Activated T-helper 2 cell treated with anti-CD3 and anti-CD28 coated beads, Interferon-gamma antibody, Interleukin-2, Interleukin-4, amounts not matched to agents 10 μg/mL and 5 μg/mL and 100 μg/mL, durations not matched to agents 14 hours and 24 hours and 36 hours (primary cell): ENCODE measurements around the gene MYH9. TPM values are rescaled to one million over a fixed set of nuclear protein-coding genes. Genes with fewer than 3 reads are reported as not detected.
A peak's percentile ranks its signal among the peaks of the same experiment; 100 is the strongest.

Experiments
- DNase-seq: peaks from one replicate; pipeline ENCODE4 v3.0.0; 2021; ENCODE audit warnings: low spot score
- H3K27ac Mint-ChIP-seq: one replicate; pipeline ENCODE4 v1.8.0; 2021; ENCODE audit warnings: mixed read lengths
- H3K27me3 Mint-ChIP-seq: one replicate; pipeline ENCODE4 v1.8.0; 2021; ENCODE audit warnings: low read depth, mixed read lengths
- H3K36me3 Mint-ChIP-seq: one replicate; pipeline ENCODE4 v1.8.0; 2021; ENCODE audit warnings: low read depth, mixed read lengths
- H3K4me1 Mint-ChIP-seq: one replicate; pipeline ENCODE4 v1.8.0; 2021; ENCODE audit warnings: low read depth, mixed read lengths
- H3K4me3 Mint-ChIP-seq: one replicate; pipeline ENCODE4 v1.8.0; 2021; ENCODE audit warnings: low read depth, mild to moderate bottlenecking, moderate library complexity, mixed read lengths
- H3K9me3 Mint-ChIP-seq: one replicate; pipeline ENCODE4 v1.8.0; 2021; ENCODE audit warnings: mixed read lengths
- intact Hi-C: fragments of 100-400 bp; cut with micrococcal nuclease; formaldehyde crosslinking; loops from one replicate; pipeline ENCODE4 v1.15.1; 2023
- total RNA-seq: library from RNA; stranded (reverse); gene quantifications from 2 replicates; pipeline ENCODE4 v1.2.3, GENCODE V29; 2022

The MYH9 gene
- total RNA-seq, 1 donor from 2014 or later: 619 TPM

DNA sequence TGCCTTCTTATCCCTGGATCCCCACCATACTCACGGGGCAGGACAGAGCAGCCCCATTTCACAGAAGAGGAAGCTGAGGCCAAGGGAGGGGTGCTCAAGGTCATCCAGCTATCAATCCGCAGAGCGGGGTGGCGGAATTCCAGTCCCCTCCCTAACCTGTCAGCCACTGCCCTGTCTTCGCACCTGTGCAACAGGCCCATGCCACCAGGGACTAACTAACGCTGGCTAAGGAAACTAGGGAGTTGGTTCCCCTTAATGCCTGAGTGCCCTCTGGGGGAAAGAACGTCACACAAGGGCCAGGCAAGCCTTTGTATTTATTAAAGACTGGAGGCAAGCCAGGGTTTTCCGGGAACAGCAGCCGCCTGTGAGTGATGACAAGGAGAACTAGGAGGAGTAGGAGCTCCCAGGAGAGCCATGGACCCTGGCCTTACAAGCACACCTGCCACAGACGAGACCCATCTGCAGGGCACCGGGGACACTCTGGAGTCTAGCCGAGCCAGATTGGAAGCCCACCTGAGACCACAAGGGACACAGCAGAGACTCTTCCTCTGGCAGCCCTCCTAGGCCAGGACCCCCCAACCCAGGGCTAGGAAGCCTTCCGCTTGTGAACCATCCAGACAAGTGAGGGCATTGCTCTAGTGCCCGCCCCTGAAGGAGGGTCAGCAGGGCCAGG is 64.4 kb downstream of the MYH9 start:
- H3K36me3 Mint-ChIP-seq: peaks cover 85% of the 10 kb centered on the region
- H3K27ac Mint-ChIP-seq: peak overlapping the region; percentile 38
- H3K9me3 Mint-ChIP-seq: no peaks in the 10 kb centered on the region
- H3K27me3 Mint-ChIP-seq: no peaks in the 10 kb centered on the region
- H3K4me1 Mint-ChIP-seq: peaks cover 13% of the 10 kb centered on the region
- intact Hi-C loops: no loop called here
- H3K4me3 Mint-ChIP-seq: no peak overlapping the region
- DNase-seq: no peak

- Mint-ChIP-seq H3K27me3 (no peaks in the 10 kb centered on the region), H3K4me1 (peaks cover 9% of the 10 kb centered on the region), H3K9me3 (no peaks in the 10 kb centered on the region), H3K27ac (no peak overlapping the region), H3K4me3 (no peak overlapping the region), H3K36me3 (peaks cover 86% of the 10 kb centered on the region)
- intact Hi-C loops: no loop called here
- no peak for DNase-seq
Observed at GRCh38 chr22:36322602-36322915, 65.2 kb downstream of the MYH9 start.

DNA sequence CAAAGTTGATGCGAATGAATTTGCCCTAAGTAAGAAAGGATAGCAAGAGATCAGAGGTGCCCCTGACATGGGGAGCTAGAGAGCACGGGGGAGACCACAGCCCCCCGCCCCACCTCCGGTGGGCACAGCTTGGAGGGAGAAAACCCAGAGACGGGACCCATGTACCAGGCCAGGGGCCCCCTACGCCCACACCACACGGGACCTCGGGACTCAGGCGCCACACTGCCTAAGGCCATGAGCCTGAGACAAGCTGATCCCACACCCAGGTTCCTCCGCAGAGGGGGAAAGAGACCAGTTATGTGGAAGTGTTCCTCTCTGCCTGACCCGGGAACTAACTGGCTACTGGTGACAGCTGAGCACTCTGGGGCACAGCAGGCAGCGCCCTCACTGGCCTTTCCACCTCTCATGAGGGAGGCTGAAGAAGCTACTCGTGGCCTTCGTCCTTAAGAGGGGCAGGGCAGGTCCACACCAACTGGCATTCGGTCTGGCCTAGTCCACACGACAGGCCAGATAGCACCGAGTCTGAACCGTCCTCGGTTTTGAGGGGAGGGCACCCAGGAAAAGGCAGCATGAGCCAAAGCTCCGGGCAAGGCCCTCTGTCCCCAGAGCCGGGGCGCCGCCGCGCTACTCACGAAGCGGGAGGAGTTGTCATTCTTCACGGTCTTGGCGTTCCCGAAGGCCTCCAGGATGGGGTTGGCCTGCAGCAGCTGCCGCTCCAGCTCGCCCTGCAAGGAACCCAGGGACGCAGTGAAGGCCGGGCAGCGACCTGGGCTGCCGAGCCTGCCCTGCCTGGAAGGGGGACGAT is 65.8 kb downstream of the MYH9 start:
- peaks cover 6% of the 10 kb centered on the region for H3K4me1 Mint-ChIP-seq
- intact Hi-C loops: no loop called here
- no peaks in the 10 kb centered on the region for H3K9me3 Mint-ChIP-seq
- H3K27ac Mint-ChIP-seq: no peak overlapping the region
- no peak for DNase-seq
- no peaks in the 10 kb centered on the region for H3K27me3 Mint-ChIP-seq
- no peak overlapping the region for H3K4me3 Mint-ChIP-seq
- H3K36me3 Mint-ChIP-seq: peaks cover 86% of the 10 kb centered on the region

DNA sequence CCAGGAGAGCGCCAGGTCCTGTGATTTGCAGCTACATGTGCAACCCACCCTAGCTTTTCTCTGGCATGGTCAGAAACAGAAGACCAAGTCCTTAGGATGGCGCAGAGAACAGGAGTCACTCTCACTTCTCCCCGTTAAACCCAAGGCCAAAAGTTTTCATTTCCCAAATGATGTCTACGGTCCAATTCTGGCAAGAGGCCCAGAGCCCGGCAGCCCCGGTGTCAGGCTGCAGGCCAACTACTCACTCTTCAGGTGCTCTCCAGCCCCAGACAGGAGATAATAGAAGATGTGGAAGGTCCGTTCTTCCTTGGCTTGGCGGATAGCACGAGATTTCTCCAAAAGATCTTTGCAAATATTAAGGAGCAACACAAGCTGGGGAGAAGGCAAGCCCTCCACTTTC is 67.2 kb downstream of the MYH9 start:
- H3K4me3 Mint-ChIP-seq: no peak overlapping the region
- intact Hi-C loops: no loop called here
- H3K9me3 Mint-ChIP-seq: no peaks in the 10 kb centered on the region
- H3K27me3 Mint-ChIP-seq: no peaks in the 10 kb centered on the region
- H3K4me1 Mint-ChIP-seq: peaks cover 2% of the 10 kb centered on the region
- H3K36me3 Mint-ChIP-seq: peaks cover 81% of the 10 kb centered on the region
- no peak overlapping the region for H3K27ac Mint-ChIP-seq
- DNase-seq: no peak

DNA sequence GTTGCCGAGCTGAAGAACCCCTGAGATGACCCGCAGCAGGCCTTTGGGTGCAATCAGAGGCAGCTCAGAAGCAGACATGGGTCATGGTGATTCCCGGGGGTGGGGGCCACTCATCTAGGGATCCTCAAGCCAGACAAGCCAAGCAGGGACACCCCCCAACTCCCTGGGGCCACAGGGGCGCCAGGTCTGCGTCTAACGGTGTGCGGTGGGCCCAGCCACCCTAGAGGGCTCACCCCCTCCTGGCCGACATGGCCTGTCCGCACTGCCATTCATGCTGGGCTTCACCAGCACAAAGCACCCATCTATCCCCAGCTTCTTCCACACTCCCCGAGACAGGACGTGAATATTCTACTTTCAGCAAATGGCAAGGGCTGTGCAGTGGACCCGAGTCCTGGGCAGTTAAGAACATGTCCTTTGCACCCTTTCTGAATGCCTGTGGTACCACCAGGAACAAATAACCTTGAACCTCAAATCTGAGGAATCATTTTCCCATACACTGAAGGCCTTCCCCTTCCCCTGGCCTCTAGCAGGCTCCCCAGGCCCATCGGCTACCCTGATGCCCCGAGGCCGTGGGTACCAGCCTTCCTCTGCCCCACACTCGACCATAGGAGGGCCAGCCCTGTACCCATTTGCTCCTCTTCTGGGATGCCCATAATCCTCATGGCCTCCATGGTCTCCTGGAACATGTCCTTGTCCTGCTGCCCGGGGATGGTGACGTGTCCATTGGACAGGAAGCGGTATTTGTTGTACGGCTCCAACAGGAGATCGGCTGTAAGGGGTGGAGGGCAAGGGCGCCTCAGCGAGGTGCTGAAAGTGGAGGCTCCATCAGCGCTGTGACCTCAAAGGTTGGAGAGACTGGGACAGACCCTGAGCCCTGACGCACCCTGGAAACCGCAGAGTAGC is 67.9 kb downstream of the MYH9 start:
- Mint-ChIP-seq H3K36me3 (peaks cover 80% of the 10 kb centered on the region), H3K27ac (peak overlapping the region; percentile 22)
- intact Hi-C loops: no loop called here

GRCh38 chr22:36318442-36318841 is 69.3 kb downstream of the MYH9 start:
- DNase-seq: no peak
- H3K9me3 Mint-ChIP-seq: no peaks in the 10 kb centered on the region
- no peaks in the 10 kb centered on the region for H3K27me3 Mint-ChIP-seq
- H3K27ac Mint-ChIP-seq: no peak overlapping the region
- intact Hi-C loops: no loop called here
- H3K4me1 Mint-ChIP-seq: peaks cover 2% of the 10 kb centered on the region
- no peak overlapping the region for H3K4me3 Mint-ChIP-seq
- peaks cover 83% of the 10 kb centered on the region for H3K36me3 Mint-ChIP-seq

More for the DNA sequence above, 67.9 kb downstream of the MYH9 start:
- no peak overlapping the region for H3K4me3 Mint-ChIP-seq
- DNase-seq: no peak
- H3K27me3 Mint-ChIP-seq: no peaks in the 10 kb centered on the region
- H3K9me3 Mint-ChIP-seq: no peaks in the 10 kb centered on the region
- peaks cover 2% of the 10 kb centered on the region for H3K4me1 Mint-ChIP-seq

- peaks cover 2% of the 10 kb centered on the region for H3K4me1 Mint-ChIP-seq
- H3K4me3 Mint-ChIP-seq: no peak overlapping the region
- DNase-seq: no peak
- H3K36me3 Mint-ChIP-seq: peaks cover 78% of the 10 kb centered on the region
- no peaks in the 10 kb centered on the region for H3K27me3 Mint-ChIP-seq
- no peaks in the 10 kb centered on the region for H3K9me3 Mint-ChIP-seq
- no peak overlapping the region for H3K27ac Mint-ChIP-seq
- intact Hi-C loops: no loop called here
Observed at GRCh38 chr22:36317658-36318271, 70.0 kb downstream of the MYH9 start.

DNA sequence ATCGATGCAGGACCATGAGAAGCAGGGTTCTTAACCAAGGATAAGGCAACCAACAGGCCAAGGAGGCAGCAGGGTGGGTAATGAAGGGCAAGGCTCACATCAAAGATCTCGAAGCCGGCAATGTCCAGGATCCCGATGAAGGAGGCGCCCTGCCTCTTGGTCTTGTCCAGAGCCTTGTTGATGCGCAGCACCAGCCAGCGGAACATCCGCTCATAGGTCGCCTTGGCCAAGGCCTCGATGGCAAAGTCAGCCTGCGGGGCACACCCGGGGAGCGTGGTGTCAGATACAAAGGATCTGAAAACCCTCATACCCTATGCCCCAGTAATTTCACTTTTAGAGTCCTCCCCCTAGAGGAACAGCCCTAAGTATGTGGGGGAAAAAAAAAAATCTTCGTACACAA is 71.3 kb downstream of the MYH9 start:
- Mint-ChIP-seq H3K27me3 (no peaks in the 10 kb centered on the region), H3K36me3 (peaks cover 81% of the 10 kb centered on the region), H3K4me3 (no peak overlapping the region), H3K27ac (no peak overlapping the region), H3K4me1 (peaks cover 2% of the 10 kb centered on the region), H3K9me3 (no peaks in the 10 kb centered on the region)
- DNase-seq: no peak
- intact Hi-C loops: no loop called here

GRCh38 chr22:36315325-36315724 is 72.4 kb downstream of the MYH9 start:
- DNase-seq: no peak
- peaks cover 2% of the 10 kb centered on the region for H3K4me1 Mint-ChIP-seq
- no peak overlapping the region for H3K4me3 Mint-ChIP-seq
- peaks cover 81% of the 10 kb centered on the region for H3K36me3 Mint-ChIP-seq
- intact Hi-C loops: no loop called here
- H3K27ac Mint-ChIP-seq: no peak overlapping the region
- no peaks in the 10 kb centered on the region for H3K27me3 Mint-ChIP-seq
- H3K9me3 Mint-ChIP-seq: no peaks in the 10 kb centered on the region

DNA sequence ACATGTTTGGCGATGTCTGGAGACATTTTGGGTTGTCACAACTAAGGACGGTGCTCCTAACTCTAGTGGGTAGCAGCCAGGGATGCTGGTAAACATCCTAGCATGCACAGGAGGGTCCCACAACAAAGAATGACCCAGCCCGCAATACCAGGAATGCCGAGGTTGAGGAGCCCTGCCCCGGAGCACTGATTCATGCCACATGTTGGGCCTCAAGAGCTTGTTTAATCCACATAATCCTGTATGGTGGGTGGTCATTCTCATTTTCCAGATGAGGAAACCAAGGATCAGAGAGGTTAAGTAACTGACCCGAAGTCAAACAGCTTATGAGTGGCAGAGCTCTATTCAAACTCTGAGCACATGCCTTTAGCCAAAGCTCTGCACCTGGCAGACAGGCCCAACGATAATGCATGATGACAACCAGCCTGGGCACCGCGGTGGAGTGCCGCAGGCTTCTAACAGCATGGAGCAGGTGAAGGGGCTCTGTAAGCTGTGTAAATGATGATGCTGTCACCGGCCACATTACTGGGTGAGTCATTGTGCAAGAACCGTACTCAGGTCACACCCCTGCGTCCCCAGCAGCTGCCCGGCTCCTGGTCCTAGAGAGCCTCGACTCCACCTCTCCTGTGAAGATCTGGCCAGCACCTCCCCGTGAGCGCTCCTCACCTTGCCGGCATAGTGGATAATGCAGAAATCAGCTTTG is 76.2 kb downstream of the MYH9 start:
- Mint-ChIP-seq H3K4me1 (no peaks in the 10 kb centered on the region), H3K27me3 (no peaks in the 10 kb centered on the region), H3K4me3 (no peak overlapping the region), H3K9me3 (no peaks in the 10 kb centered on the region), H3K27ac (no peak overlapping the region), H3K36me3 (peaks cover 69% of the 10 kb centered on the region)
- intact Hi-C loops: no loop called here
- DNase-seq: no peak

DNA sequence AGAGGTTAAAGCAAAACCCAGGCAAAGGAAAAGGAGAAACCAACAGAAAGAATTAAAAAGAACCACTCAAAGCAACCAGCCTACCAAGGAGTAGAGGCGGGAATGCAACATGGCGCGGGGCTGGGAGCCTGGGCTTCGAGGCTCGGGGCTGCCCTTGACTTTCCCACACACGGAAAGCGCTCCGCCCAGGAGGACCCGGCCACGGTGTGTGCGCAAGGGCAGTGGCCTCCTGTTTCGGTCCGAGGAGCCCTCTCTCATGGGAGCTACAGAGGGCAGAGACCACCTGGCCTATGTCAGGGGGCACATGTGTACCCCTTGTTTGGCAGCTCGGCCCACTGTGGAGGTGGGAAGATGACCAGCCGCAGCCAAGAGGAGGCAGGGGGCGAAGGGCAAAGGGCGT is 78.9 kb downstream of the MYH9 start:
- H3K9me3 Mint-ChIP-seq: no peaks in the 10 kb centered on the region
- no peaks in the 10 kb centered on the region for H3K4me1 Mint-ChIP-seq
- H3K4me3 Mint-ChIP-seq: no peak overlapping the region
- no peak for DNase-seq
- H3K27me3 Mint-ChIP-seq: no peaks in the 10 kb centered on the region
- intact Hi-C loops: no loop called here
- no peak overlapping the region for H3K27ac Mint-ChIP-seq
- H3K36me3 Mint-ChIP-seq: peaks cover 73% of the 10 kb centered on the region

DNA sequence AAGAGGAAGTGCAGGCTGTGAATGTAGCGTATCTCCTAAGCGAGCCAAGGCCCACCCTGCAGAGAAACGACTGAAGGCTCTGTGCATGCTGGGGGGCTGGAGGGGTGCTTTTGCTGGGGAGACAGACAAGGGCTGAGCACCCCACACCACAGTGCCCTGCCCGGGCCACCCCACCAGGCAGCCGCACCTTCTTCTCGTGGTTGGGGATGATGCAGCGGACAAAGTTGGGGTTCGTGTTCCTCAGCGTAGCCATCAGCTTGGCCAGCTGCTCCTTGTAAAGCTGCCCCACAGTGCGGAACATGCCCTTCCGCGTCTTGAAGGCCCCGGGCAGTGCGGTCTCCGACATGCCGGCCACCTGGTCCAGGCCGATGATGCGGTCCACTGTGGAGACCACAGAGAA is 81.5 kb downstream of the MYH9 start:
- Mint-ChIP-seq H3K9me3 (no peaks in the 10 kb centered on the region), H3K27me3 (no peaks in the 10 kb centered on the region), H3K36me3 (peaks cover 68% of the 10 kb centered on the region), H3K4me3 (no peak overlapping the region), H3K4me1 (peaks cover 6% of the 10 kb centered on the region), H3K27ac (no peak overlapping the region)
- no peak for DNase-seq
- intact Hi-C loops: no loop called here
